K562 (cell line): ENCODE results near the gene COL26A1.

Source experiments
- CTCF ChIP-seq, 3 experiments: IDR thresholded peaks in 2 of 3; conservative IDR thresholded peaks in 1 of 3; 2 replicates each; pipeline ENCODE4 v1.5.1; 2011 to 2012; ENCODE audit warnings: low read length in 3 of 3, mild to moderate bottlenecking in 3 of 3, control low read depth in 2 of 3, improper control_type of control experiment in 1 of 3, inconsistent platforms in 1 of 3, low read depth in 1 of 3, mixed read lengths in 1 of 3, moderate library complexity in 1 of 3; ENCODE audit not compliant: insufficient read depth in 2 of 3
- HNRNPL ChIP-seq: fragments of 200-400 bp; formaldehyde crosslinking; IDR thresholded peaks from 2 replicates; pipeline ENCODE4 v1.6.1; 2017; ENCODE audit warnings: low read depth, mild to moderate bottlenecking, low read length
- KLF10 ChIP-seq: fragments of 250-450 bp; sonication (Bioruptor Pico); IDR thresholded peaks from 2 replicates; pipeline ENCODE4 v1.6.1; 2021; ENCODE audit warnings: matching md5 sums
- MAX ChIP-seq: sonication (generic); formaldehyde crosslinking; IDR thresholded peaks from 2 replicates; pipeline ENCODE4 v1.9.0; 2022; ENCODE audit warnings: mild to moderate bottlenecking, missing genetic modification reagents
- MTA1 ChIP-seq: fragments of 450-650 bp; IDR thresholded peaks from 2 replicates; pipeline ENCODE4 v1.6.1; 2017; ENCODE audit warnings: borderline replicate concordance
- NFATC3 ChIP-seq: fragments of 450-650 bp; IDR thresholded peaks from 2 replicates; pipeline ENCODE4 v1.6.1; 2017; ENCODE audit warnings: mild to moderate bottlenecking
- RCOR1 ChIP-seq, 2 experiments: IDR thresholded peaks; 2 replicates each; pipeline ENCODE4 v1.6.1; 2012; ENCODE audit warnings: low read depth in 2 of 2, low read length in 2 of 2, borderline replicate concordance in 1 of 2, improper control_type of control experiment in 1 of 2
- SMAD1 ChIP-seq: fragments of 150-350 bp; IDR thresholded peaks from 2 replicates; pipeline ENCODE4 v1.6.1; 2014; ENCODE audit warnings: low read length, low read depth; ENCODE audit not compliant: partially characterized antibody
- SRF ChIP-seq, 2 experiments: fragments of 250-450, 450-650 bp in 1 of 2; sonication (Bioruptor Pico) in 1 of 2; sonication (generic) in 1 of 2; formaldehyde crosslinking; IDR thresholded peaks; 2 replicates each; pipeline versions ENCODE4 v1.5.0 to v1.5.1; 2020 to 2022; ENCODE audit warnings: mild to moderate bottlenecking in 1 of 2, missing genetic modification reagents in 1 of 2
- TOE1 ChIP-seq, 2 experiments: fragments of 450-650 bp in 1 of 2; sonication (generic) in 1 of 2; formaldehyde crosslinking in 1 of 2; IDR thresholded peaks; 2 replicates each; pipeline versions ENCODE4 v1.7.1 to v1.8.0; 2016 to 2022; ENCODE audit warnings: borderline replicate concordance in 2 of 2, mild to moderate bottlenecking in 2 of 2, antibody characterized with exemption in 1 of 2, inconsistent platforms in 1 of 2, low read depth in 1 of 2, missing genetic modification reagents in 1 of 2, moderate library complexity in 1 of 2
- ZBTB26 ChIP-seq: fragments of 450-650 bp; formaldehyde crosslinking; IDR thresholded peaks from 2 replicates; pipeline ENCODE4 v1.4.0; 2022; ENCODE audit warnings: missing genetic modification characterization
- ZBTB33 ChIP-seq: sonication (generic); formaldehyde crosslinking; IDR thresholded peaks from 2 replicates; pipeline ENCODE4 v1.8.1; 2023; ENCODE audit warnings: mild to moderate bottlenecking, missing genetic modification reagents
- ZBTB49 ChIP-seq: sonication (generic); formaldehyde crosslinking; IDR thresholded peaks from 2 replicates; pipeline ENCODE4 v1.8.0; 2022; ENCODE audit warnings: missing genetic modification reagents, mild to moderate bottlenecking, borderline replicate concordance
- ZNF561 ChIP-seq: fragments of 450-650 bp; formaldehyde crosslinking; conservative IDR thresholded peaks from 2 replicates; pipeline ENCODE4 v1.4.0; 2020; ENCODE audit warnings: mild to moderate bottlenecking, moderate library complexity

- TF ChIP-seq SMAD1 (no peak), CTCF (IDR thresholded peaks at IDR 0.05 in 2 of 3, conservative IDR thresholded peaks at IDR 0.05 in 1 of 3; ENCODE audit: insufficient read depth in 2 of 3, low read depth in 1 of 3, low read length in 3 of 3) (no peak), MTA1 (no peak), ZNF561 (CRISPR knock-in tag) (no peak), ZBTB49 (no peak), ZBTB33 (CRISPR knock-in tag) (no peak), TOE1 (IDR thresholded peaks at IDR 0.05; ENCODE audit: borderline replicate concordance) (no peak), TOE1 (CRISPR knock-in tag; IDR thresholded peaks at IDR 0.05; ENCODE audit: borderline replicate concordance, low read depth) (no peak), SRF (CRISPR knock-in tag; IDR thresholded peaks at IDR 0.05) (no peak), MAX (no peak), KLF10 (CRISPR knock-in tag) (no peak), HNRNPL (no peak), ZBTB26 (CRISPR knock-in tag) (no peak), RCOR1 (IDR thresholded peaks at IDR 0.05; ENCODE audit: borderline replicate concordance in 1 of 2, low read depth in 2 of 2, low read length in 2 of 2) (no peak), NFATC3 (no peak)
Measured at GRCh38 chr7:101374990-101375389, 12.3 kb downstream of the COL26A1 start.
